HG02763 (cell line): ENCODE data around the gene PHF2.

Experiments used
- ATAC-seq: cut with Tn5 transposase; IDR thresholded peaks from one replicate; pipeline ENCODE4 v1.9.1; 2021; ENCODE audit warnings: mild to moderate bottlenecking, moderate library complexity; ENCODE audit not compliant: unreplicated experiment

Gene PHF2

GRCh38 chr9:93697352-93698139, 121.2 kb downstream of the PHF2 start:
- no peak for ATAC-seq

GRCh38 chr9:93698140-93698908, 121.9 kb downstream of the PHF2 start:
- no peak for ATAC-seq

- no peak for ATAC-seq
These were observed 123.3 kb downstream of the PHF2 start for GRCh38 chr9:93699650-93700049.

GRCh38 chr9:93701494-93702218, 125.3 kb downstream of the PHF2 start:
- ATAC-seq, result no peak

GRCh38 chr9:93702261-93702660, 125.9 kb downstream of the PHF2 start:
- ATAC-seq, result no peak

- ATAC-seq, result no peak
These were observed 132.1 kb downstream of the PHF2 start for GRCh38 chr9:93708289-93708986.

GRCh38 chr9:93708987-93709302, 132.6 kb downstream of the PHF2 start:
- ATAC-seq, result no peak

GRCh38 chr9:93709600-93710369, 133.4 kb downstream of the PHF2 start:
- no peak for ATAC-seq

- no peak for ATAC-seq
These were observed 134.0 kb downstream of the PHF2 start for GRCh38 chr9:93710370-93710723.

- no peak for ATAC-seq
These were observed 134.6 kb downstream of the PHF2 start for GRCh38 chr9:93711002-93711401.

GRCh38 chr9:93712896-93713295, 136.5 kb downstream of the PHF2 start:
- ATAC-seq, result no peak

GRCh38 chr9:93713716-93714115, 137.3 kb downstream of the PHF2 start:
- ATAC-seq, result no peak

- no peak for ATAC-seq
These were observed 145.1 kb downstream of the PHF2 start for GRCh38 chr9:93721417-93721965.

- no peak for ATAC-seq
These were observed 148.5 kb downstream of the PHF2 start for GRCh38 chr9:93724852-93725251.

GRCh38 chr9:93725382-93725781, 149.0 kb downstream of the PHF2 start:
- ATAC-seq, result no peak

- no peak for ATAC-seq
These were observed 149.8 kb downstream of the PHF2 start for GRCh38 chr9:93726147-93726546.
